ENCODE results near the gene WNT3A. TPM values are rescaled to one million over a fixed set of nuclear protein-coding genes. Genes with fewer than 3 reads are reported as not detected.

Gene WNT3A
- total RNA-seq, 4 donors from 2014 or later = 2.8 to 6.3 (median 3.8) TPM

- DNase-seq (ENCODE audit: low spot score in 2 of 2) = peak in 1 of 2 donors; percentile 24
- no peak overlapping the region for H3K27ac ChIP-seq
- H3K36me3 ChIP-seq = no peaks in the 10 kb centered on the region
- H3K4me3 ChIP-seq = no peak overlapping the region
- H3K27me3 ChIP-seq = no peaks in the 10 kb centered on the region
- TF ChIP-seq EP300 (IDR thresholded peaks at IDR 0.05) (no peak), CTCF (IDR thresholded peaks at IDR 0.05) (no peak), POLR2A (IDR thresholded peaks at IDR 0.05) (no peak), POLR2AphosphoS5 (IDR thresholded peaks at IDR 0.05) (no peak)
- 74% methylated on average over 8 of the region's 16 CpGs for WGBS
- no peaks in the 10 kb centered on the region for H3K4me1 ChIP-seq
- H3K9me3 ChIP-seq = no peaks in the 10 kb centered on the region
Measured at GRCh38 chr1:228073857-228074545, 67.2 kb downstream of the WNT3A start.

- H3K4me1 ChIP-seq = no peaks in the 10 kb centered on the region
- TF ChIP-seq EP300 (IDR thresholded peaks at IDR 0.05) (no peak), CTCF (IDR thresholded peaks at IDR 0.05) (no peak), POLR2A (IDR thresholded peaks at IDR 0.05) (no peak), POLR2AphosphoS5 (IDR thresholded peaks at IDR 0.05) (no peak)
- no peak overlapping the region for H3K27ac ChIP-seq
- H3K27me3 ChIP-seq = no peaks in the 10 kb centered on the region
- H3K4me3 ChIP-seq = no peak overlapping the region
- no peaks in the 10 kb centered on the region for H3K36me3 ChIP-seq
- WGBS = 58% methylated on average over 11 of the region's 18 CpGs
- DNase-seq (ENCODE audit: low spot score in 2 of 2) = peak in 1 of 2 donors; percentile 68
- H3K9me3 ChIP-seq = no peaks in the 10 kb centered on the region
Measured at GRCh38 chr1:228074954-228075730, 68.3 kb downstream of the WNT3A start.

- DNase-seq (ENCODE audit: low spot score in 2 of 2) = peak in 1 of 2 donors; percentile 59
- no peaks in the 10 kb centered on the region for H3K9me3 ChIP-seq
- WGBS = 77% methylated on average over 9 of the region's 9 CpGs
- TF ChIP-seq CTCF (IDR thresholded peaks at IDR 0.05) = no peak
- no peak for TF ChIP-seq EP300 (IDR thresholded peaks at IDR 0.05)
- no peak for TF ChIP-seq POLR2A (IDR thresholded peaks at IDR 0.05)
- TF ChIP-seq POLR2AphosphoS5 (IDR thresholded peaks at IDR 0.05) = no peak
- no peaks in the 10 kb centered on the region for H3K27me3 ChIP-seq
- no peak overlapping the region for H3K4me3 ChIP-seq
- no peaks in the 10 kb centered on the region for H3K36me3 ChIP-seq
- H3K4me1 ChIP-seq = peaks cover 3% of the 10 kb centered on the region
- H3K27ac ChIP-seq = no peak overlapping the region
Measured at GRCh38 chr1:228075801-228076271, 69.0 kb downstream of the WNT3A start.

GRCh38 chr1:228076796-228077430, 70.1 kb downstream of the WNT3A start:
- 85% methylated on average over 9 of the region's 9 CpGs for WGBS
- no peaks in the 10 kb centered on the region for H3K27me3 ChIP-seq
- no peaks in the 10 kb centered on the region for H3K36me3 ChIP-seq
- H3K4me1 ChIP-seq = peaks cover 13% of the 10 kb centered on the region
- no peak for TF ChIP-seq POLR2AphosphoS5 (IDR thresholded peaks at IDR 0.05)
- no peak for TF ChIP-seq EP300 (IDR thresholded peaks at IDR 0.05)
- TF ChIP-seq POLR2A (IDR thresholded peaks at IDR 0.05) = no peak
- no peak for TF ChIP-seq CTCF (IDR thresholded peaks at IDR 0.05)
- DNase-seq (ENCODE audit: low spot score in 2 of 2) = peak; percentile 43 to 69
- no peaks in the 10 kb centered on the region for H3K9me3 ChIP-seq
- H3K4me3 ChIP-seq = no peak overlapping the region
- H3K27ac ChIP-seq = no peak overlapping the region
